Mesothelial cell of epicardium (in vitro differentiated cells): ENCODE results near the gene PRLH. TPM values are rescaled to one million over a fixed set of nuclear protein-coding genes. Genes with fewer than 3 reads are reported as not detected.

Experiments
- DNase-seq, 2 experiments: peaks; one replicate each; pipeline ENCODE4 v3.0.0; 2021; ENCODE audit warnings: low spot score in 2 of 2; ENCODE audit not compliant: unreplicated experiment in 2 of 2
- H3K27ac Mint-ChIP-seq: 2 replicates; pipeline ENCODE4 v1.8.0; 2021; ENCODE audit warnings: mixed read lengths
- H3K27me3 Mint-ChIP-seq: 2 replicates; pipeline ENCODE4 v1.8.0; 2021; ENCODE audit warnings: low read depth, mixed read lengths
- H3K36me3 Mint-ChIP-seq: 2 replicates; pipeline ENCODE4 v1.8.0; 2021; ENCODE audit warnings: mixed read lengths
- H3K4me1 Mint-ChIP-seq: 2 replicates; pipeline ENCODE4 v1.8.0; 2021; ENCODE audit warnings: mixed read lengths
- H3K4me3 Mint-ChIP-seq: 2 replicates; pipeline ENCODE4 v1.8.0; 2021; ENCODE audit warnings: mild to moderate bottlenecking, moderate library complexity, mixed read lengths
- H3K9me3 Mint-ChIP-seq: 2 replicates; pipeline ENCODE4 v1.8.0; 2021; ENCODE audit warnings: mixed read lengths
- total RNA-seq: library from RNA; stranded (reverse); gene quantifications from 3 replicates; pipeline ENCODE4 v1.2.1, GENCODE V29; 2021
- TF ChIP-seq, protein P1 (sequence below): fragments of 200-600 bp; sonication (generic); IDR thresholded peaks from one replicate; pipeline ENCODE4 v1.5.0; 2021; ENCODE audit warnings: antibody characterized with exemption; ENCODE audit not compliant: unreplicated experiment

The PRLH gene
- total RNA-seq, 1 donor from 2014 or later: not detected

GRCh38 chr2:237614151-237614720, 47.9 kb downstream of the PRLH start:
- H3K27ac Mint-ChIP-seq: no peak overlapping the region
- no peak for DNase-seq
- TF ChIP-seq, protein P1, sequence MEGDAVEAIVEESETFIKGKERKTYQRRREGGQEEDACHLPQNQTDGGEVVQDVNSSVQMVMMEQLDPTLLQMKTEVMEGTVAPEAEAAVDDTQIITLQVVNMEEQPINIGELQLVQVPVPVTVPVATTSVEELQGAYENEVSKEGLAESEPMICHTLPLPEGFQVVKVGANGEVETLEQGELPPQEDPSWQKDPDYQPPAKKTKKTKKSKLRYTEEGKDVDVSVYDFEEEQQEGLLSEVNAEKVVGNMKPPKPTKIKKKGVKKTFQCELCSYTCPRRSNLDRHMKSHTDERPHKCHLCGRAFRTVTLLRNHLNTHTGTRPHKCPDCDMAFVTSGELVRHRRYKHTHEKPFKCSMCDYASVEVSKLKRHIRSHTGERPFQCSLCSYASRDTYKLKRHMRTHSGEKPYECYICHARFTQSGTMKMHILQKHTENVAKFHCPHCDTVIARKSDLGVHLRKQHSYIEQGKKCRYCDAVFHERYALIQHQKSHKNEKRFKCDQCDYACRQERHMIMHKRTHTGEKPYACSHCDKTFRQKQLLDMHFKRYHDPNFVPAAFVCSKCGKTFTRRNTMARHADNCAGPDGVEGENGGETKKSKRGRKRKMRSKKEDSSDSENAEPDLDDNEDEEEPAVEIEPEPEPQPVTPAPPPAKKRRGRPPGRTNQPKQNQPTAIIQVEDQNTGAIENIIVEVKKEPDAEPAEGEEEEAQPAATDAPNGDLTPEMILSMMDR: no peak

GRCh38 chr2:237615631-237616249, 49.4 kb downstream of the PRLH start:
- TF ChIP-seq, protein P1: no peak
- Mint-ChIP-seq H3K9me3 (no peaks in the 10 kb centered on the region), H3K4me1 (peaks cover 25% of the 10 kb centered on the region), H3K4me3 (no peak overlapping the region), H3K36me3 (no peaks in the 10 kb centered on the region), H3K27me3 (no peaks in the 10 kb centered on the region), H3K27ac (no peak overlapping the region)
- no peak for DNase-seq

More at GRCh38 chr2:237614151-237614720, 47.9 kb downstream of the PRLH start:
- H3K36me3 Mint-ChIP-seq: no peaks in the 10 kb centered on the region
- no peaks in the 10 kb centered on the region for H3K9me3 Mint-ChIP-seq
- H3K4me3 Mint-ChIP-seq: no peak overlapping the region
- peaks cover 25% of the 10 kb centered on the region for H3K4me1 Mint-ChIP-seq
- no peaks in the 10 kb centered on the region for H3K27me3 Mint-ChIP-seq

- H3K9me3 Mint-ChIP-seq: no peaks in the 10 kb centered on the region
- H3K4me3 Mint-ChIP-seq: no peak overlapping the region
- no peaks in the 10 kb centered on the region for H3K27me3 Mint-ChIP-seq
- no peak for DNase-seq
- TF ChIP-seq, protein P1: no peak
- no peak overlapping the region for H3K27ac Mint-ChIP-seq
- H3K36me3 Mint-ChIP-seq: no peaks in the 10 kb centered on the region
- peaks cover 25% of the 10 kb centered on the region for H3K4me1 Mint-ChIP-seq
These were observed 50.0 kb downstream of the PRLH start for GRCh38 chr2:237616373-237616733.

Other genes starting within 250 kb of the PRLH start
- 544 to 655 TPM (median 645 TPM) in 3 replicates for gene COL6A3, start 152.4 kb upstream of the PRLH start, total RNA-seq
- 6.1 to 7.7 TPM (median 7.5 TPM) in 3 replicates for gene MLPH, start 79.3 kb upstream of the PRLH start, total RNA-seq
- gene RAB17, start 24.2 kb downstream of the PRLH start, total RNA-seq: 10.6 to 12.7 TPM (median 11.0 TPM) in 3 replicates
- 43.6 to 47.5 TPM (median 47.2 TPM) in 3 replicates for gene LRRFIP1, start 61.0 kb downstream of the PRLH start, total RNA-seq
- 0.60 to 0.72 TPM (median 0.69 TPM) in 3 replicates for gene RBM44, start 232.2 kb downstream of the PRLH start, total RNA-seq